Measurements from ENCODE around the gene MOB1B.
"Not testable (repeated sequence)": the region's sequence is repeated elsewhere in the genome, so short reads cannot be mapped to it uniquely, and the experiment has no call there.

The MOB1B gene

GRCh38 chr4:70958681-70959080, 56.5 kb downstream of the MOB1B start:
- DNase-seq, result no peak

- DNase-seq, result no peak
These were observed 66.9 kb downstream of the MOB1B start for GRCh38 chr4:70969076-70969475.

DNA sequence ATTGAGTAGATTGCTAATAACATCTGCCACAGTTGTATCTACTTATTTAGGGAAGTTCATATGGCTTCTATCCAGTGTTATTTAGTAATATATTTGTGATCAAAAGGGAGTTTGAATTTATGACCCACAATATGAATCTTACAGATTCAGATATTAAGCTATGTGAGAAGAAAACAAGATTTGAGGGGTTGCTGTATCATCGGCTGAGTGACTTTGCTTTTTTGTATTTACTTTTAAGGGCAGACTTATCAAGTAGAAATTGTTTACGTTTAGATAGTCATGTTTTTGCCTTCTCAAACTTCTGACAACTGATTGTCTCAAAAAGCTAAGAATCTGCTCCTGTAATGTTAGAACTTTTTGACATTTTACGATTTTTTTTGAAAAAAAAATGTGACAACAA, 74.1 kb downstream of the MOB1B start:
- DNase-seq, result no peak

GRCh38 chr4:70979445-70980008, 77.4 kb downstream of the MOB1B start:
- DNase-seq, result peak; percentile 24 to 30

GRCh38 chr4:70980196-70980595, 78.0 kb downstream of the MOB1B start:
- DNase-seq, result no peak

DNA sequence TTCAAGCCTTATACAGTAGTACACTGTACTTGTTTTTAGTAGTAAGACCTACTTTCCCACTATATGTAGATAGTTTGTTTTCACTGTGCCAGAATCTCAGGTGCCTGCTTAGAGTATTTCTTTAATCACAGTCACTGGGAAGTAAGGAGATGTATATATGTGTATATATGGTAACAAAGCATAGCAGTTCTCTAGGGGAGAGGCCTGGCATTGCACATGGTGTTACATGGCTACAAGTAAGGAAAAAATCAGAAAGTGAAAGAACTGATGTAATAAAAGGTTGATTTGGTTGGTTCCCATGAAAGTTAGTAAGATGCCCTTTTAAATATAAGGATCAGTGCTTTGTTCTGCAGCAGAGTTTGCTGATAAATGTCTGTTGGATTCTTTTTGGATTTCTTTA, 81.9 kb downstream of the MOB1B start:
- DNase-seq, result no peak

DNA sequence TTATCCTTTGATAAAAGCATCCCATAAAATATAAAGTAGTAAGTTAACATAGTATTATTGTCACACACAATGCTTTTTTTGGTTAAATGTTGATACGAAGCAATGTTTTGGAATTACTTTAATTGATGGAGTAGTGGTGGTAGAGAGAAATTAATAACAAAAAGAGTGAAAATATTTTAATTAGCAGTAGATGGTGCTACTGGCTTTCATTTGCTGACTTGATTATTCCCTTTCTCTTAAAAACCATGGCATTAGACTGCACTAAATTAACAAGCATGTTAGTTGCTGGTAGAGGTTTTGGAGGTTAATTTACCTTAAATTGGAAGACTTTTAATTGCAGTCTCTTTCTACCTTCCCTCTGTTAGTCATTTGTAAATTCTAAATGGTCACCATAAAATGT, 82.4 kb downstream of the MOB1B start:
- no peak for DNase-seq

DNA sequence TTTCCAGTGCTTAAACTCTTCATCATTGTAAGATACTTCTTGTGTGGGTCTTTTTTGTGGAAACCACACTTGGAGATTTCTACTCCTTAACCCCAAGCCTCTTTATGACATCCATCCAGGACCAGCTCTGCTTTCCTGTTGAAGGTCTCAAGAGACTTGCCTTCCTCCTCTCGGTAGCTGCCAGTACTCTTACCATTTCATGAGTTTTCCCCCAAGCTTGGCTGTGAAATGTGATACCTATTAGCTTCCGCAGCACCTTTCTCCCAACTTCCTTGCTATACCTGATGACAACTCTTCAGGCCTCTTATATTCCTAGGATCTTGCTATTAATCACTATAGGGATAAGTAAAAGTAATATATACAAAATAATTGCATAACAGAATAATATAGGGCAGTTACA, 89.4 kb downstream of the MOB1B start:
- DNase-seq, result no peak

DNA sequence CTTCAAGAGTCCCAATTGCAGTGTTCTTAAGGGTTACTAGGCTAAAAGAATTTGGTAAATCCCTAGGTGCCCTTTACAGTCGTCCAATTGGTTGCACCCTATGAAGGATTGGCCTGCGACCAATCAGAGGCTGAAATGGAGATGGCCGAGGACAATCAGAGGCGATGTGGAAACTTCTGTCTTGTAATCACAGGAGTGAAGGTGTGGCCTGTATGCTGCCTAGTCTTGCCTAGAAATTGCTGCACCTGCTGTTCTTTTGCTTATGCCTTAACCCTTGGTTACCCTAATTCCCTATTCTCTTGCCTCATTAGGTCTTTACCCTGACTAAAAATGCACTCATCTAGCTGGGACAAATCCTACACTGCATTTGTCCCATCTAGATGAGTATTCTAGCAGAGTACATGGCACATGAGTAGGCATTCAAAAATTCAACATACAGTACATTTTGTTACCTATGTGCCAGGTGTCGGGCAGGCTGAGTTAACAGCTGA, 90.3 kb downstream of the MOB1B start:
- DNase-seq, result no peak

GRCh38 chr4:70993181-70994068, 91.3 kb downstream of the MOB1B start, which contains the start of gene DCK:
DCK (plus strand) TSS chr4:70993649; CDS start chr4:70993836, 187 bp downstream.
- peak; percentile 85 to 90 for DNase-seq

- no peak for DNase-seq
These were observed 91.8 kb downstream of the MOB1B start for GRCh38 chr4:70994069-70994366.

DNA sequence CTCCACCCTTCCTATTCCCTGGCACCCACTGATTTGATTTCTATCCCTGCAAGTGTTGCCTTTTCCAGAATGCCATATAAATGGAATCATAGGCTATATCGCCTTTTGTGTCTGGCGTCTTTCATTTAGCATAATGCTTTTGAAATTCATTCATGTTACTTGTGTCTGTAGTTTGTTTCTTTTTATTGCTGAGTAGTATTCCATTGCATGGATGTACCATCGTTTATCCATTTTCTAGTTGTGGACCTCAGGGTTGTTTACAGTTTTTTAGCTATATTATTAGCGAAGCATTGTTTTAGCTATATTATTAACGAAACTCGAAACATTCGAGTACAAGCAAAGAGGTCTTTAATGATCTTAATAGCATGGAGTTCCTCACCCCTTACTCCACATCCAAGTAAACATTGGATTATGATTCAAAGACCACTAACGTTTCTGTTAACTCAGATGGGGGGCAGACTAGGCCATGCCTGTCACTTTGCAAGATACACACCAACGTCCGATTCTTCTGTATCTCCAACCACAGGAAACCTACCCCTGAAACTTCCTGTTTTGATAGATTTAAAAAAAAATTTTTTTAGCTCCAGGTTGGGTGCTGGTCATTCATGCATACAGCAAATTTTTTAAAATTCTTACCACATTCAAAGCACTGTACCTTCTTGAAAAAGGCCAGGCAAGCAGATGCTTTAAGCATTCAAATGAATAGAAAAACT, 92.4 kb downstream of the MOB1B start:
- peak in 1 of 2 donors; percentile 32 for DNase-seq

DNA sequence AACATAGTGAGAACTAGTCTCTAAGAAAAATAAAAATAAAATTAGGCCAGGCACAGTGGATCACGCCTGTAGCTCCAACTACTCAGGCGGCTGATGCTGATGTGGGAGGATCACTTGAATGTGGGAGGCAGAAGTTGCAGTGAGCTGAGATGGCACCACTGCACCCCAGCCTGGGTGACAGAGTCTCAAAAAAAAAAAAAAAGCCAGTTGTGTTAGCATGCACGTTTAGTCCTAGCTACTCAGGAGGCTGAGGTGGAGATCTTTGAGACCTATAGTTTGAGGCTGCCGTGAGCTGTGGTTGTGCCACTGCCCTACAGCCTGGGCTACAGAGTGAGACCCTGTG, 93.8 kb downstream of the MOB1B start:
- peak in 1 of 2 donors; percentile 50 for DNase-seq

DNA sequence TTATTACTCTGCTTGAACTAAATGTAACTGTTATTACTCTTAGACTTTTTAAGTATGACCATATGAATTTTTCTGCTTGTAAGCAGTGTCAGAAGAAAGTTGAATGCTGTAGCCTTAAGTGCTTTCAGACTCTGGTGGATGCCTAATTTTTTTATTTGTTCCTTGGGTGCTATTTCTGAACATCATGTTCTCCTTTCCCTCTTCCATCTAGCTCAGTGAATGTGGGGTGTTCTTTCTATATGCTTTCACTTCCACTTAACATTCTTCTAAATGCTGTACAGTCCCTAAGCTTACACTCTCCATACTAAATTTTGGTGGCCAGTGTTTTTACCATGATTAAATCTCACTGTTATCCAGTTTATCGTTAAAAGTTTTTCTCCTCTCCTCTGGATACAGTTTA, 94.9 kb downstream of the MOB1B start:
- no peak for DNase-seq

GRCh38 chr4:70997546-70997945, 95.4 kb downstream of the MOB1B start:
- DNase-seq, result no peak

- DNase-seq, result not testable (repeated sequence)
These were observed 97.5 kb downstream of the MOB1B start for GRCh38 chr4:70999639-71000038.

GRCh38 chr4:71001363-71001762, 99.2 kb downstream of the MOB1B start:
- DNase-seq, result not testable (repeated sequence)

DNA sequence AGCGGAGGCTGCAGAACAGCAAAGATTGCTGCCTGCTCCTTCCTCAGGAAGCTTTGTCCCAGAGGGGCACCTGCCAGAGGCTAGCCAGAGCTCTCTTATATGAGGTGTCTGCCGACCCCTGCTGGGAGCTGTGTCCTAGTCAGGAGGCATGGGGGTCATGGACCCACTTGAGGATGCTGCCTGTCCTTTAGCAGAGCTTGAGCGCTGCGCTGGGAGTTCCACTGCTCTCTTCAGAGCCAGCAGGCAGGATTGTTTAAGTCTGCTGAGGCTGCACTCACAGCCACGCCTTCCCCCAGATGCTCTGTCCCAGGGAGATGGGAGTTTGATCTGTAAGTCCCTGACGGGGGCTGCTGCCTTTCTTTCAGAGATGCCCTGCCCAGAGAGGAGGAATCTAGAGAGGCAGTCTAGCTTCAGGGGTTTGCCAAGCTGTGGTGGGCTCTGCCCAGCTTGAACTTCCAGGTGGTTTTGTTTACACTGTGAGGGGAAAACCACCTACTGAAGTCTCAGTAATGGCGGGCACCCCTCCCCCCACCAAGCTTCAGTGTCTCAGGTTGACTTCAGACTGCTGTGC, 102.2 kb downstream of the MOB1B start:
- DNase-seq, result no peak

GRCh38 chr4:71005025-71005424, 102.9 kb downstream of the MOB1B start:
- DNase-seq, result not testable (repeated sequence)

DNA sequence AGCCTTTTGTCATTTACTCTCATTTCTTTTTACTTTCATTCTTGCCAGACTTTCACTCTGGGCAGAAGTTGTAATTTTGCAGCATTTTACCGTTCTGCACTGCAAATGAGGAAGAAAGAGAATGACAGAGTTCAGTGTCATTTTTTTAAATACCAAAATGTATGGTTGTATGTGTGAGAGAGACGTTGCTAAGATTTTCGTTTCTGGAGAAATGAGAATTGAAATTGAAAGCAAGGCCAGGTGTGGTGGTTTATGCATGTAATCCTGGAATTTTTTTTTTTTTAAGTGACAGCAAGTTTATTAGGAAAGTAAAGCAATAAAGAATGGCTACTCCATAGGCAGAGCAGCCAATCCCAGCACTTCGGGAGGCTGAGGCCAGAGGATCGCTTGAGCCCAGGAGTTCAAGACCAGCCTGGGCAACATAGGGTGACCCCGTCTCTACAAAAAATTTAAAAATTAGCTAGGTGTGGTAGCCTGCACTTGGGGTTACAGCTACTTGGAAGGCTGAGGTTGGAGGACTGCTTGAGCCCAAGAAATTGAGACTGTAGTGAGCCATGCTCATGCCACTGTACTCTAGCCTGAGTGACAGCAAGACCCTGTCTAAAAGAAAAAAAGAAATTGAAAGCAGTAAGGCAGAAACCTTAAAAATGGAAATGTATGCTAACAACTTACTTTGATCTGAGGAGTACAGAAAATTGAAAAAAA, 104.2 kb downstream of the MOB1B start:
- peak; percentile 47 to 50 for DNase-seq

GRCh38 chr4:71008196-71008595, 106.0 kb downstream of the MOB1B start:
- DNase-seq, result no peak

DNA sequence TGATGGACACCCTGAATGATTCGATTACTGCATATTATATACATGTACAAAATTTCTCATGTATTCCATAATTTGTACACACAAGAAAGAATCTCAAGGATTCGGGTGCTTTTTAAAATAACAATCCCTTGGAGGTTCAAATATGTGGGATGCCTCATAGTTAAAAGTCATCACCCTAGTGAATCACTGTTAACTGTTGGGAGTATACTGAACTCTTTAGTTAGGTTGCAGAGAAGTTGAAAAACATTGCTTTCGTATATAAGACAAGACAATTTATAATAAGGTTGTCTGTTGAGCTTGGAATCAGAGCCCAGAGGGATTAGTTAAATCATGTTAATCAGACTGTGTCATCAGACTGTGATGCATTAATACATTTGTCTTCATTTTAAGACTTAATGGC, 106.9 kb downstream of the MOB1B start:
- no peak for DNase-seq
